Measurements from ENCODE around the gene SLC36A2.
"Not testable (repeated sequence)": the region's sequence is repeated elsewhere in the genome, so short reads cannot be mapped to it uniquely, and the experiment has no call there.

The SLC36A2 gene

GRCh38 chr5:151347369-151347768 lies at the start of gene SLC36A2:
SLC36A2 (minus strand) TSS chr5:151347559; CDS start chr5:151347460, 99 bp downstream.
- DNase-seq = no peak

DNA sequence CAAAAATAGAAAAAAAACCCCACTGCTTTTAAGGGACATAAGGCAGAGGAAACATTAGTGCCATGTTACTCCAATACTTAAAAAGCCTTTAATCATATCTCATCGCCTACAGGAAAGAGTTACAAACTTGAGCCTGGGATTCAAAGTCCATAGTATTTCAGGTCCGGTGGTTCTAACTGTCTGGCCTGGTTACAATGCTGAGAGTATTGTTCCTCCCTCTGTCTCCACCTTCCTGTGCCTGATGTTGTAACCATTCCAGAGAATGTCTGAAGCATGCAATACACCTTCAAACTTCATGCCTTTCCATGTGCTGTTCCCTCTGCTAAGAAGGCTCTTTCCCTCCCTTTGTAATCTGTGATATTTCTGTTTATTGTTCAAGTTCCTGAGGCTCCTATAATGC lies 41.6 kb upstream of the SLC36A2 start:
- DNase-seq = no peak

DNA sequence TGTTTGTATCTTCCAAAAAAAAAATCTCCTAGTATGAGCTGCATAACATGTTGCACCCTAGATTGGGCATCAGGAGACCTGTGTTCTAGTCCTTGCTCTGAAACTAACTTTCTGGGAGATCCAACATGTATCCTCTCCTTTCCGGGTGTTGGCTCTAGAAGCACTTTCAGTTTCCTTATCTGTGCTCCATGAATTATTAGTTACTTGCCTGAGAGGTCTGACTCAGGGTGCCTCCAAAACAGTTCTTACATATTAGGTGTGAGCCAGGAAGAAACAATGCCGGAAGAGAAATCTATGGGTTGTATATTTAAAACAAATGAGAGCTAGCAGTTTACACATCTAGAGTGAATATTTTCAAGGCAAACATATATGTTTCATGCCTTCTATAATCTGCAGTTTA lies 36.7 kb upstream of the SLC36A2 start:
- no peak for DNase-seq

DNA sequence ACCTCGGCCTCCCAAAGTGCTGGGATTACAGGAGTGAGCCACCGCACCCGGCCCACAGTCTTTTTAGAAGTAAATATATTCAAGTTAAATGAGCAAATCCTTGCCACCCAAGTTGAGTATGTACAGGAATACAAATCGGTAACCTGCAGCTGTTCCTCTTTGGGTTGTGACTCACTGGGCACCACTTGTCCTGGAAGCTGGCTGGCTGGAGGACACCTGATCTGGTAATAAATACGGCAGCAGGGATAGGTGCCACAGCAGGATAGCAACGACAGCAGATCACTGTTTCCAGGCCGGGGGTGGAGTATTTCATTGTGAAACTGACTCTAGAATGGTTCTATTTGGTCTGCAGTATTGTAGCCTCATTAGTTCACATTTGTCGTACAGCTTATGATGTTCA lies 35.7 kb upstream of the SLC36A2 start:
- DNase-seq = no peak

GRCh38 chr5:151382576-151382975 lies 35.2 kb upstream of the SLC36A2 start:
- DNase-seq = no peak

- no peak for DNase-seq
Observed at GRCh38 chr5:151381899-151382298, 34.5 kb upstream of the SLC36A2 start.

DNA sequence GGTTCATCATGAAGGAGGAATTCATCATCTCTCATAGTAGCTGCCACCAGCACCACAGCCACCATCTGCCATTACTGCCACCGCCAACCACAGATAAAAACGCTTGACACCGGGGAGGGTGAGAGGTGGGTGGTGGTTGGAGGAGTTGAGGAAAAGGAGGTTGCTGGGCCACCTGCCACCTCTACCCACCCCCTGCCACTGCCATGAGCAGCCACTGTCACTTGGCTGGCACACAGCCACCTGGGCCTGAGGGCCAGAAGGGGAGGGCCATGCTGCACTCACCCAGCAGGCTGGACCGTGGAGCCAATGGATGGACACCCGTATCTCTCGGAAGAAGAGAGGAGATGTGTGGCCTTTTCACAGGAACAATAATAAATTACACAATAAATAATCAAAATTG lies 31.3 kb upstream of the SLC36A2 start:
- DNase-seq = no peak

- DNase-seq = no peak
Observed at GRCh38 chr5:151374539-151374938, 27.2 kb upstream of the SLC36A2 start.

DNA sequence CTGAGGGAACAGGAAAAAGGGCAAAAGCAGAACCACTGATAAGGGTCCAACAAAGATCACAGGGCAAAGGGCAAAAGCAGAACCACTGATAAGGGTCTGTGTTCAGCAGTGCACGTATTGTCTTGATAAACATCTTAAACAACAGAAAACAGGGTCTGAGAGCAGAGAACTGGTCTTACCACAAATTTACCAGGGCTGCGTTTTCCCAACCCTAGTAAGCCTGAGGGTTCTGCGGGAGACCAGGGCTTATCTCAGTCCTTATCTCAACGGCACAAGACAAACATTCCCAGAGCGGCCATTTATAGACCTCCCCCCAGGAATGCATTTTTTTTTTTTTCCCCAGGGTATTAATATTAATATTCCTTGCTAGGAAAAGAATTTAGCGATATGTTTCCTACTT lies 19.7 kb upstream of the SLC36A2 start:
- DNase-seq = not testable (repeated sequence)

GRCh38 chr5:151363673-151364072 lies 16.3 kb upstream of the SLC36A2 start:
- DNase-seq = no peak

DNA sequence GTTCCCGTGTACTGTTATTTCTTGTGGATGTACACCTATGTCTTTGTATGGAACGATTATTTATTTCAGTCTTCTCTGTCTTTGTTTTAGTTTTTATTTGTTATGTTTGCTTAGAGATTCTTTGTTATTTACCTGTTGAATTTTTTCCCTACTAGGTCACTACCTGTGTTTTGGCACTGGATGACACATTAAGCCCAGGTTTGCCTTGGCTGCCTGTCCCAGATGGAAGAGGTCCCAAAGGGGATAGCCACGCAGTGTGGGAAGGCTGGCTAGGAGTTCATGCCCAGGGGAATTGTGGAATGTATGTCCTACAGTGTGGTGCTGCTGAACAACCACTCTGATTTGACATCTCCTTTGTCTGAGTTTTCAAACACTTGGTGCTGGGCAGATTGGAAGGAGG lies 15.6 kb upstream of the SLC36A2 start:
- DNase-seq = no peak

DNA sequence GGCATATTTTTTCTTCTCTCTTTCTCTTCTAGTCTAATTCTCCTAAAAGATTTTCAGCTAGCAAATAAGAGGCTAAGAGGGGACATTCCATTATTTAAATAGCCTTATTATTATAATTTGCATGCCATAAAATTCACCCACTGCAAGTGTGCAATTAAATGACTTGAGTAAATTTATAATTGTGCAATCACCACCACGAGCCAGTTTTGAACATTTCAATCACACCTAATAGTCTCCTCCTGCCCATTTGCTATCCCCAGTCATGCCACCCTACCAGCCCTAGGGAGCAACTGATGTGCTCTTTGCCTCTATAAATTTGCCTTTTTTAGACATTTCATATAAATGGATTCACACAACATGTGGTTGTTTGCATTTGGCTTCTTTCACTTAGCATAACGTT lies 12.0 kb upstream of the SLC36A2 start:
- no peak for DNase-seq

DNA sequence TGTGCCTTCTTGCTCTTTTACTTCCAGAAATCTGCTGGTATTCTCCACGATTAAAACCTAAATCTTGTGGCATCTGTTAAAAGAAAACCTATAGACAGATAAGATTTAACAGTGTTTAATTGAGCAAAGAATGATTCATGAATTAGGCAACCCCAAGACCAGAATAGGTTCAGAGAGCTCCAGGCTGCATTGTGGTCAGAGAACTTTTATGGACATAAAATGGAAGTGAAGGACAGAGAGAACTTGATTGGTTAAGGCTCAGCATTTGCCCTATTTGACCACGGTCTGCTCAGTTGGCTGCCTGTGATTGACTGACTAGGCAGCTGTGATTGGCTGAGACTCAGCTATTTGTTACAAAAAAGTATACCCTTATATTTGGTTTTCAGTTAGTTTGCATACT lies 10.4 kb upstream of the SLC36A2 start:
- DNase-seq = no peak

DNA sequence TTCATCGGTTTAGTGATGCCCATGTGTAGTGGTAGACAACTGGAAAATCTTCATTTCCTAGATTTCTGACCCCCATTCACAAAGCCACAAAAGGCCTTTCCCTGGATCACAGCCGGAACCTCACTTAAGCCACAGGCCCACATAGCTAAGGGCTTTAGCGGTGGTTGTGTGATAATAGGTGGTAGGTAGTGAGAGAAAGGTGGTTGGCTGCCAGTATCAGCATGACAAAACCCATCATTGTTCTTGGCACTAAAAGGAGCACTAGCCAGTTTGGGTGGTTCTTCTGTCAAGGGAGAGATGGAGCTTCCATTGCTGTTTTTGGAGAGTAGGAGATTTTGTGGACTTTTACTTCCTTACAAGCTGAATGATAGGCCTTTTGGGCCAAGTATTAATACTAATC lies 9.7 kb upstream of the SLC36A2 start:
- no peak for DNase-seq

GRCh38 chr5:151351671-151352070 lies 4.3 kb upstream of the SLC36A2 start:
- no peak for DNase-seq

GRCh38 chr5:151348789-151349188 lies 1.4 kb upstream of the SLC36A2 start:
- no peak for DNase-seq

- no peak for DNase-seq
Observed at GRCh38 chr5:151345808-151346478, 1.4 kb downstream of the SLC36A2 start.

DNA sequence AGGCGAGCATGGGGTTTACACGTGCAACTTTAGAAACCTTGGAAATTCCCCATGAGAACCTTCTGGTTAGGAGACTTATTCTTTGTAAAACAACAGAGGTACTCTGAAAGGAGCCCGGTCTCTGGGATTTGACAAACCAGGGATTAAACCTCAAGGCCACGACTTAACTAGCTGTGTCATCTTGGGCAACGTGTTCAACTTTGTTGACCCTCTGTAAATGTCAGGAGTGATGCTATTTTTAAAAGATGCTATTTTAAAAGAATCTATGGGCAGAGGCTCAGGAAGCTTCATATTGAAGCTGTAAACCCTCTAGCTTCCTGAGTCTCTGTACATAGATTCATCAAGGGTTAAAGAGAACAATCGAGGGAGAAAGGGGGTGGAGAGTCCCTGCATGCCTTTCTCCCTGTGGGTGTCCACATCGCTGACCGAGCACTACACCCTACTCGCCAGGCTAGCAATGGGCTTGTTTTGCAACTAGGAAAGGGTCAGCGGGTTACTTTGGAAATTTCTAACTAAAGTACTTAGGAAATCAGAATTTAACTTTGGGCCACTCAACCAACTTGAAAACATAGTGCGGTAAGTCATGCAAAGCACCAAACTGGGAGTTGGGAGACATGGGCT lies 2.1 kb downstream of the SLC36A2 start:
- DNase-seq = no peak

- DNase-seq = no peak
Observed at GRCh38 chr5:151344088-151344487, 3.3 kb downstream of the SLC36A2 start.

- DNase-seq = no peak
Observed at GRCh38 chr5:151340004-151340403, 7.4 kb downstream of the SLC36A2 start.

DNA sequence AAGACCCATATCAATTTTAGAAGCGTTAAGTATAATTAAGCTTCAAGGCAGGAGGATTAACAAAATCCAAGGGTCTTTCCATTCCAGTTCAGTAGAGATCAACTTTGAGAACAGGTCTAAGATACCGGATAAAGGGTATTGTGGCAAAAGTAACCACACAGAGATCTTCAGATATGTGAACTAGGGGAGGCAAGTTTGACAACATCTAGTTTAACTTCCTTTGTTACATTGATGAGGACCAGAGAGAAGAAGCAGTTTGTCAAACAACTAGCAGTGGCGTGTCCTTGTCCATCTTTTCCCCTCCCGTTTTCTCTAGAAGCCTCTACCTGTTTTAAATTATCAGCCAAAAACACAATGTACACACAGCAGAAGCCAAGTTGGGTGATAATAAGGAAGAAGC lies 8.6 kb downstream of the SLC36A2 start:
- no peak for DNase-seq

DNA sequence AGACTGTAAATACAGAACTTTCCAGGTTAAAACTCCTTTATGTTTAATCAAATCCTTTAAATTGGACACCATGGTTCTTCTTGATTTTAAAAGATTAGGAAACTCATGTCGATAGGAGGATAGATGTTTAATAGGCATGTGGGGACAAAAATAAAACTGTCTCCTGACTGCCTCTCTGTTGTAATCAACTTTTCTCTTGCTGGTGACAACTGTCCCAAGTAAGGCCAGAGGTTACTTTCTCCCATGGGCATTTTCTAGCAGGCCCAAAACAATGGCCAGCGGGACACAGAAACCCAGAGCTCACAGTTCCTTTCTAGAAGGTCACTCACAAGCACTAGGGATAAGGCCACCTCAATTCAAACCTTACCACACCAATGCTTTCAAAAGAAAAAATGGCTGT lies 14.5 kb downstream of the SLC36A2 start:
- DNase-seq = no peak

DNA sequence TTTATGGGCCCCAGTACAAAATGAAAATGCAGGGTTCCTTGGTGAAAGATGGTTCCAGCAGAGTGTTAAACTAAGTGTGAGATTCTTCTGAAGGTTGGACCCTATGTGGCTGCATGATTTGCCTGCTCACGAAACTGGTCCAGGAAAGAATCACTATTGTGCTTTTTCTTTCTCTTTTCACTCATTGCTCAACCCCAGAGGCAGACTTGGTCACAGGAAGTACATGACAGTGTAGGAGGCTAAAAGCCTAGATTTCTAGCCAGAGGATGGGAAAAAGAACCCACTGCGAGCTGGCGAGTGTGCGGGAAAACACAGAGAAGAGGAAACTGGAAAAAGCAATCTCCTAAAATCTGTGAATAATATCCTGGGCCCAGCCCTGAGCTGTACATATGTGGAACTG lies 18.6 kb downstream of the SLC36A2 start:
- DNase-seq = no peak

GRCh38 chr5:151327585-151327984 lies 19.8 kb downstream of the SLC36A2 start:
- no peak for DNase-seq

DNA sequence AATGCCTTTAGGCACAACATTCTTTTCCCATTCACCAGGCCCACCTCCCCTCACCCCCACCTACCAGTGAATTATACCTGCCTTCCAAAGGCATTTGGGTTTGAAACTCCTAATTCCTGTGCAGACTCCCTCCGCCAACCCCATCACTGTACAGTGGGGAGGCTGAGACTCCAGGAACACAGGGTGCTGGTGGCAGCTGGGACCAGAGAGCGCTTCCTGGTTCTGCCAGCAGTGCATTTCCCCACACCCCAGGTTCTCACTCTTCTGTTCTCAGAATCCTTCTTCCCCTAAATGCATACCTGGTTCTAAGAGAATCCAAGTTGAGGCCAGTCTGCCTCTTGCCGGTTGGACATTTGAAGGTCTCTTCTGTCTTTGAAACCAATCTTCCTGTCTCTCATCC lies 21.1 kb downstream of the SLC36A2 start:
- no peak for DNase-seq

Measured in NCI-H146 (cell line).